Measurements from ENCODE around the gene GSTT4. TPM values are rescaled to one million over a fixed set of nuclear protein-coding genes. Genes with fewer than 3 reads are reported as not detected.

The GSTT4 gene
- total and polyA plus RNA-seq, 9 of the 15 experiments (the other 6 are each of a cell fraction or from before 2014, with no cell fraction given), result not detected

DNA sequence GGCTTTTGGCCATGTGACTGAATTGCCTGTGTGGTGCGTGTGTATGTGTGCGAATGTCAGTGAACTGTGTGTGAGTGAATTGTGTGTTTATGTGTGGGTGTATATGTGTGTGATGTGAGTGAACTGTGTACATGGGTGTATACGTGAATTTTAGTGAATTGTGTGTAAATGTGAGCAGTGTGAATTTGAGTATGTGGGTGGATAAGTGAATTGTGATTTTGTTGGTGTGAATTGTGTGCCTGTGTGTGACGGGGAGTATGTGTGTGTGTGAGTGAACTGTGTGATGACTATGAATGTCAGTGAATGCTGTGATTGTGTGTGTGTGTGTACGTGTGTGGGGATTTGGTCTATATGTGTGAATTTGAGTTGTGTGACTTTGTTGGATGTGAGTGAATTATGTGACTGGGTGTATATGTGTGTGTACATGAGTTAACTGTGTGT, 35.0 kb downstream of the GSTT4 start:
- no peaks in the 10 kb centered on the region for H4K20me1 ChIP-seq (replicated peaks; ENCODE audit: control insufficient read depth, insufficient read depth, low read length)
- intact Hi-C loops (cut with micrococcal nuclease) (no loop called here), in situ Hi-C loops (cut with MboI) (loop anchor here (25.0 kb wide), 1 partner anchor 542 kb away; no protein-coding TSS in a partner anchor)
- H3K79me2 ChIP-seq (ENCODE audit: control insufficient read depth, insufficient read depth, low read length), result peaks cover 17% of the 10 kb centered on the region
- CTCF ChIA-PET (ENCODE audit: low intra/inter-chr PET ratio), result no interaction called here
- POLR2A ChIA-PET, result interaction anchor here (1.9 kb wide), 1 partner anchor 40 kb away, joined by 6 read pairs; no protein-coding TSS in a partner anchor
- H2AFZ ChIP-seq (ENCODE audit: low read depth, low read length), result no peak overlapping the region
- no peak overlapping the region; the same call in 2 of the 3 replicates for H3K27ac ChIP-seq (ENCODE audit: extremely low read depth, low read depth, low read length)
- H3K27me3 ChIP-seq (ENCODE audit: control insufficient read depth in 2 of 2, insufficient read depth in 2 of 2, low read length in 2 of 2), result no peaks in the 10 kb centered on the region
- H3K9ac ChIP-seq (ENCODE audit: insufficient read depth in 1 of 2, low read depth in 2 of 2, low read length in 2 of 2), result no peak overlapping the region
- peak in 2 of 4 experiments; percentile 0 to 1 for DNase-seq (ENCODE audit: extremely low read depth in 1 of 4, low spot score in 3 of 4)
- BruUV-seq (replicated peaks), result no TSS peak
- TF ChIP-seq POLR2A (conservative IDR thresholded peaks at IDR 0.05) (peak; percentile 73), RBM14 (IDR thresholded peaks at IDR 0.05; ENCODE audit: borderline replicate concordance, insufficient read depth, low read depth, low read length) (no peak), POLR2AphosphoS5 (IDR thresholded peaks at IDR 0.05; ENCODE audit: control insufficient read depth, insufficient read depth, low read depth, low read length) (0 out of 2 replicates have a peak, but pooled peaks have one; percentile 6), RBM39 (optimal IDR thresholded peaks at IDR 0.05; ENCODE audit: low read depth, low read length) (no peak), POLR2B (IDR thresholded peaks at IDR 0.05; ENCODE audit: low read depth, partially characterized antibody) (peak; percentile 75), SUPT5H (IDR thresholded peaks at IDR 0.05) (peak; percentile 79)
- WGBS (ENCODE audit: insufficient coverage, low coverage, missing lambda C conversion rate), result 92% methylated on average over 5 of the region's 5 CpGs
- no peak overlapping the region for H3K4me2 ChIP-seq (ENCODE audit: insufficient read depth, low read length)
- peaks cover 0 to 4% of the 10 kb centered on the region in 2 experiments; a peak in 2 of 5 replicates for H3K4me1 ChIP-seq (replicated peaks in 1 of 2; ENCODE audit: control insufficient read depth in 2 of 2, insufficient read depth in 2 of 2, low read length in 2 of 2)
- no peak for ATAC-seq
- no peaks in the 10 kb centered on the region for H3K9me3 ChIP-seq (replicated peaks; ENCODE audit: control insufficient read depth, insufficient read depth, low read depth, low read length)
- no peaks in the 10 kb centered on the region for H3K9me1 ChIP-seq (ENCODE audit: control insufficient read depth, insufficient read depth, low read length)
- H3K4me3 ChIP-seq, result no peak overlapping the region
- peaks cover 29% of the 10 kb centered on the region for H3K36me3 ChIP-seq (ENCODE audit: control insufficient read depth, insufficient read depth, low read length)
- FAIRE-seq, result no peak

DNA sequence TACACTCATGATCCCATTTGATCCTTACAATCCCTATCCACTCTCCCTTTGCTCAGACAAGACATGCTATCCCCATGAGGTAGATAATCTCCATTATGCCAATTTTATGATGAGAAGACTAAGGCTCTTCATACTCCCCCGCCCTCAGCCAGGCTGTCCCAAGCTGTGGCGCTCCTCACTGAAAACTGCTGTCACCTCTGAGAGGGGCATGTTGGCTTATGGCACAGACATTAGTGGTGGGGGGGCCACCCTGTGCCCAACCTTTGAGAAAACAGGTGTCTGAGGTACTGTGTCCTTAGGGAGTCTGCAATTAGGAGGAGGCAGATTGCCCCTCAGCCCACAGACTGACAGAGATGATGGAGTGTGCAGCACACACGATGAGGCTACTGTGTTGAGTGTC, 36.2 kb downstream of the GSTT4 start:
- DNase-seq (ENCODE audit: extremely low read depth in 1 of 4, low spot score in 3 of 4) (peak in 2 of 4 experiments; percentile 1 to 3), FAIRE-seq (no peak), ATAC-seq (no peak)
- H3K4me3 ChIP-seq, result no peak overlapping the region
- H3K4me1 ChIP-seq (replicated peaks in 1 of 2; ENCODE audit: control insufficient read depth in 2 of 2, insufficient read depth in 2 of 2, low read length in 2 of 2), result peaks cover 0 to 4% of the 10 kb centered on the region in 2 experiments; a peak in 2 of 5 replicates
- no peaks in the 10 kb centered on the region for H4K20me1 ChIP-seq (replicated peaks; ENCODE audit: control insufficient read depth, insufficient read depth, low read length)
- peaks cover 29% of the 10 kb centered on the region for H3K36me3 ChIP-seq (ENCODE audit: control insufficient read depth, insufficient read depth, low read length)
- no peaks in the 10 kb centered on the region for H3K9me1 ChIP-seq (ENCODE audit: control insufficient read depth, insufficient read depth, low read length)
- no peak overlapping the region for H2AFZ ChIP-seq (ENCODE audit: low read depth, low read length)
- intact Hi-C loops (cut with micrococcal nuclease), result no loop called here
- H3K9ac ChIP-seq (ENCODE audit: insufficient read depth in 1 of 2, low read depth in 2 of 2, low read length in 2 of 2), result no peak overlapping the region
- CTCF ChIA-PET (ENCODE audit: low intra/inter-chr PET ratio), result no interaction called here
- no TSS peak for BruUV-seq (replicated peaks)
- in situ Hi-C loops (cut with MboI), result loop anchor here (5.0 to 25.0 kb wide), 2 partner anchors 42 to 543 kb away; no protein-coding TSS in a partner anchor
- no peak overlapping the region for H3K27ac ChIP-seq (ENCODE audit: extremely low read depth, low read depth, low read length)
- POLR2A ChIA-PET, result no interaction called here
- H3K79me2 ChIP-seq (ENCODE audit: control insufficient read depth, insufficient read depth, low read length), result peaks cover 17% of the 10 kb centered on the region
- 100% methylated on average over 2 of the region's 3 CpGs for WGBS (ENCODE audit: insufficient coverage, low coverage, missing lambda C conversion rate)
- H3K27me3 ChIP-seq (ENCODE audit: control insufficient read depth in 2 of 2, insufficient read depth in 2 of 2, low read length in 2 of 2), result no peaks in the 10 kb centered on the region
- no peak overlapping the region for H3K4me2 ChIP-seq (ENCODE audit: insufficient read depth, low read length)
- H3K9me3 ChIP-seq (replicated peaks; ENCODE audit: control insufficient read depth, insufficient read depth, low read depth, low read length), result no peaks in the 10 kb centered on the region
- TF ChIP-seq, protein P1, sequence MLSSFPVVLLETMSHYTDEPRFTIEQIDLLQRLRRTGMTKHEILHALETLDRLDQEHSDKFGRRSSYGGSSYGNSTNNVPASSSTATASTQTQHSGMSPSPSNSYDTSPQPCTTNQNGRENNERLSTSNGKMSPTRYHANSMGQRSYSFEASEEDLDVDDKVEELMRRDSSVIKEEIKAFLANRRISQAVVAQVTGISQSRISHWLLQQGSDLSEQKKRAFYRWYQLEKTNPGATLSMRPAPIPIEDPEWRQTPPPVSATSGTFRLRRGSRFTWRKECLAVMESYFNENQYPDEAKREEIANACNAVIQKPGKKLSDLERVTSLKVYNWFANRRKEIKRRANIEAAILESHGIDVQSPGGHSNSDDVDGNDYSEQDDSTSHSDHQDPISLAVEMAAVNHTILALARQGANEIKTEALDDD (IDR thresholded peaks at IDR 0.05), result no peak
- TF ChIP-seq, protein P2, sequence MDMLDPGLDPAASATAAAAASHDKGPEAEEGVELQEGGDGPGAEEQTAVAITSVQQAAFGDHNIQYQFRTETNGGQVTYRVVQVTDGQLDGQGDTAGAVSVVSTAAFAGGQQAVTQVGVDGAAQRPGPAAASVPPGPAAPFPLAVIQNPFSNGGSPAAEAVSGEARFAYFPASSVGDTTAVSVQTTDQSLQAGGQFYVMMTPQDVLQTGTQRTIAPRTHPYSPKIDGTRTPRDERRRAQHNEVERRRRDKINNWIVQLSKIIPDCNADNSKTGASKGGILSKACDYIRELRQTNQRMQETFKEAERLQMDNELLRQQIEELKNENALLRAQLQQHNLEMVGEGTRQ (CRISPR knock-in tag; IDR thresholded peaks at IDR 0.05), result no peak
- TF ChIP-seq, protein P3, sequence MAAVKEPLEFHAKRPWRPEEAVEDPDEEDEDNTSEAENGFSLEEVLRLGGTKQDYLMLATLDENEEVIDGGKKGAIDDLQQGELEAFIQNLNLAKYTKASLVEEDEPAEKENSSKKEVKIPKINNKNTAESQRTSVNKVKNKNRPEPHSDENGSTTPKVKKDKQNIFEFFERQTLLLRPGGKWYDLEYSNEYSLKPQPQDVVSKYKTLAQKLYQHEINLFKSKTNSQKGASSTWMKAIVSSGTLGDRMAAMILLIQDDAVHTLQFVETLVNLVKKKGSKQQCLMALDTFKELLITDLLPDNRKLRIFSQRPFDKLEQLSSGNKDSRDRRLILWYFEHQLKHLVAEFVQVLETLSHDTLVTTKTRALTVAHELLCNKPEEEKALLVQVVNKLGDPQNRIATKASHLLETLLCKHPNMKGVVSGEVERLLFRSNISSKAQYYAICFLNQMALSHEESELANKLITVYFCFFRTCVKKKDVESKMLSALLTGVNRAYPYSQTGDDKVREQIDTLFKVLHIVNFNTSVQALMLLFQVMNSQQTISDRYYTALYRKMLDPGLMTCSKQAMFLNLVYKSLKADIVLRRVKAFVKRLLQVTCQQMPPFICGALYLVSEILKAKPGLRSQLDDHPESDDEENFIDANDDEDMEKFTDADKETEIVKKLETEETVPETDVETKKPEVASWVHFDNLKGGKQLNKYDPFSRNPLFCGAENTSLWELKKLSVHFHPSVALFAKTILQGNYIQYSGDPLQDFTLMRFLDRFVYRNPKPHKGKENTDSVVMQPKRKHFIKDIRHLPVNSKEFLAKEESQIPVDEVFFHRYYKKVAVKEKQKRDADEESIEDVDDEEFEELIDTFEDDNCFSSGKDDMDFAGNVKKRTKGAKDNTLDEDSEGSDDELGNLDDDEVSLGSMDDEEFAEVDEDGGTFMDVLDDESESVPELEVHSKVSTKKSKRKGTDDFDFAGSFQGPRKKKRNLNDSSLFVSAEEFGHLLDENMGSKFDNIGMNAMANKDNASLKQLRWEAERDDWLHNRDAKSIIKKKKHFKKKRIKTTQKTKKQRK (IDR thresholded peaks at IDR 0.05; ENCODE audit: borderline replicate concordance, low read depth, low read length), result no peak
- TF ChIP-seq SRF (CRISPR knock-in tag; IDR thresholded peaks at IDR 0.05), result no peak
- TF ChIP-seq DMBX1 (CRISPR knock-in tag; IDR thresholded peaks at IDR 0.05; ENCODE audit: borderline replicate concordance), result no peak

Measured in K562 (cell line).